ENCODE measurements around the gene BMERB1.
"Not testable (repeated sequence)": the region's sequence is repeated elsewhere in the genome, so short reads cannot be mapped to it uniquely, and the experiment has no call there.

BMERB1 gene

DNA sequence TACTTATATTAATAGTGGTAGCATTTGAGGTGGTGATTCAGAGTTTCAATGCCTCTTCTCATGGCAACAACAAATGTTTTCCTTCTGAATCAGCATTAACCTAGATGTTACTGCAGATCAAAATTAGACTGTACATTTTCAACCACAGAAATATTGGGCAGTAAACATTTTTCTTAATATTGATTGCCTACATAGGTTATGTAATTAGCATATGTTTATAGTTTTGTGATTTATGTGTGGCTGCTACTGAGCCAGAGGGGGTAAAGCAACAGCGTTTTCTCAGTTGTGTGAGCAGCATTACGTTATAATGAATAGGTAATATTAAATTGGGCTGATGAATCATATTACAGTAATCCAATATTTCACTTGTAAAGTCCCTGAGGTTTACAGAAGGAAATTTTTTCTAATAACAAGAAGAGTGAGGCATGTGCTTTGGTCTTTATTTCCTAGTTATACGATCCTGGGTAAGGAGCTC, 18.8 kb upstream of the BMERB1 start:
- Histone ChIP-seq H3K27ac (no peak overlapping the region), H3K9me3 (ENCODE audit: severe bottlenecking) (no peaks in the 10 kb centered on the region), H3K36me3 (no peaks in the 10 kb centered on the region), H3K4me3 (ENCODE audit: low read depth, low read length) (no peak overlapping the region), H3K27me3 (ENCODE audit: insufficient read depth, low read depth, severe bottlenecking) (no peaks in the 10 kb centered on the region)
- TF ChIP-seq, protein P1, sequence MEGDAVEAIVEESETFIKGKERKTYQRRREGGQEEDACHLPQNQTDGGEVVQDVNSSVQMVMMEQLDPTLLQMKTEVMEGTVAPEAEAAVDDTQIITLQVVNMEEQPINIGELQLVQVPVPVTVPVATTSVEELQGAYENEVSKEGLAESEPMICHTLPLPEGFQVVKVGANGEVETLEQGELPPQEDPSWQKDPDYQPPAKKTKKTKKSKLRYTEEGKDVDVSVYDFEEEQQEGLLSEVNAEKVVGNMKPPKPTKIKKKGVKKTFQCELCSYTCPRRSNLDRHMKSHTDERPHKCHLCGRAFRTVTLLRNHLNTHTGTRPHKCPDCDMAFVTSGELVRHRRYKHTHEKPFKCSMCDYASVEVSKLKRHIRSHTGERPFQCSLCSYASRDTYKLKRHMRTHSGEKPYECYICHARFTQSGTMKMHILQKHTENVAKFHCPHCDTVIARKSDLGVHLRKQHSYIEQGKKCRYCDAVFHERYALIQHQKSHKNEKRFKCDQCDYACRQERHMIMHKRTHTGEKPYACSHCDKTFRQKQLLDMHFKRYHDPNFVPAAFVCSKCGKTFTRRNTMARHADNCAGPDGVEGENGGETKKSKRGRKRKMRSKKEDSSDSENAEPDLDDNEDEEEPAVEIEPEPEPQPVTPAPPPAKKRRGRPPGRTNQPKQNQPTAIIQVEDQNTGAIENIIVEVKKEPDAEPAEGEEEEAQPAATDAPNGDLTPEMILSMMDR (IDR thresholded peaks at IDR 0.05; ENCODE audit: low read depth, low read length) = no peak
- no peak for DNase-seq

DNA sequence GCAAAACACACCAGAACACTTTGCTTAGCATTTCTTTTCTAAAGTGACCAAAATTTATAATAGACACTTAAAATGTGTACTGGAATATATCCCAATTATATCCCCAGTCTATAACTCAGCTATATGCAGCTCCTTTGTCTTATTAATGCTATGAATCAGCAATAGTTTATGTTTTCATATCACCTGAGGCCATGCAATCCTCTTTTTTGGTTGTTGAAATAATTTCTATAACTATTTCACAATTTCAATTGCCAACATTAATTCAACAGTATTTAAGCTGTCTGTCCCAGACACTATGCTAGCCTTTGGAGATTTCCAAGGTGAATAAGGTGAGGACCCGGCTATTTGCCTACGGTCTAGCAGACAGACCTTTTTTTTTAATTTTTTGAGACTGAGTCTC, 17.2 kb upstream of the BMERB1 start:
- no peak for DNase-seq
- no peak overlapping the region for H3K4me3 ChIP-seq (ENCODE audit: low read depth, low read length)
- TF ChIP-seq, protein P1 (IDR thresholded peaks at IDR 0.05; ENCODE audit: low read depth, low read length) = no peak
- H3K27me3 ChIP-seq (ENCODE audit: insufficient read depth, low read depth, severe bottlenecking) = no peaks in the 10 kb centered on the region
- H3K36me3 ChIP-seq = no peaks in the 10 kb centered on the region
- H3K9me3 ChIP-seq (ENCODE audit: severe bottlenecking) = no peaks in the 10 kb centered on the region
- no peak overlapping the region for H3K27ac ChIP-seq

DNA sequence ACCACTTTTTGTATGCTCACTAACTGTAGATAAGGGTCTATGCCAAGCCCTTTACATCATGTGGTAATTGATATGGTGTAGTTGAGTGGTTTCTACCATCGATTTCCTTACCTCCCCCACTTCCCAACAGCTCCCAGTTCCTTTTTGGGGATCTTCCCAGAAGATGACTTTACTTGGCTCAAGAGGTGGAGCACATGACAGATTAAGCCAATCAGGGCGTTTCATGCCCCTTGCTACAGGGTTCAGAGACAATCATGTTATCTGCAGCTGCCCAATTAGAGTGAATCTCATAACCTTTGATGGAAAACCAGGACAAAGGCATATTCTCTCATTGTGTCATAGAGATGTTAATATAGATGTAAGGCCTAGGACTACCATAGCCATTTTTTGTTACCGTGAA, 16.2 kb upstream of the BMERB1 start:
- Histone ChIP-seq H3K36me3 (no peaks in the 10 kb centered on the region), H3K27ac (no peak overlapping the region)

DNA sequence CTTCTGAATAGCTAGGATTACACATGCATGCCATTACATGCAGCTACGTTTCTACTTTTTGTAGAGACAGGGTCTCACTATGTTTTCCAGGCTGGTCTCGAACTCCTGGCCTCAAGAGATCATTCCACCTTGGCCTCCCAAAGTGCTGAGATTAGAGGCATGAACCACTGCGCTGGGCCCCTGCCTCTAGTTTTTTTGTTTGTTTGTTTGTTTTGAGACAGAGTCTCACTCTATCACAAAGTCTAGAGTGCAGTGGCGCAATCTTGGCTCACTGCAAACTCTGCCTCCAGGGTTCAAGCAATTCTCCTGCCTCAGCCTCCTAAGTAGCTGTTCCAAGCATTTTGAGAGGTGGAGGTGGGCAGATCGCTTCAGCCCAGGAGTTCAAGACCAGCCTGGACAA, 12.7 kb upstream of the BMERB1 start:
- DNase-seq; H3K9me3 ChIP-seq (ENCODE audit: severe bottlenecking); H3K27me3 ChIP-seq (ENCODE audit: insufficient read depth, low read depth, severe bottlenecking); H3K27ac ChIP-seq; H3K36me3 ChIP-seq; H3K4me3 ChIP-seq (ENCODE audit: low read depth, low read length): not testable (repeated sequence)

More for the DNA sequence above, 16.2 kb upstream of the BMERB1 start:
- H3K4me3 ChIP-seq (ENCODE audit: low read depth, low read length) = no peak overlapping the region
- no peak for DNase-seq
- no peaks in the 10 kb centered on the region for H3K27me3 ChIP-seq (ENCODE audit: insufficient read depth, low read depth, severe bottlenecking)
- H3K9me3 ChIP-seq (ENCODE audit: severe bottlenecking) = no peaks in the 10 kb centered on the region
- TF ChIP-seq, protein P1 (IDR thresholded peaks at IDR 0.05; ENCODE audit: low read depth, low read length) = no peak

DNA sequence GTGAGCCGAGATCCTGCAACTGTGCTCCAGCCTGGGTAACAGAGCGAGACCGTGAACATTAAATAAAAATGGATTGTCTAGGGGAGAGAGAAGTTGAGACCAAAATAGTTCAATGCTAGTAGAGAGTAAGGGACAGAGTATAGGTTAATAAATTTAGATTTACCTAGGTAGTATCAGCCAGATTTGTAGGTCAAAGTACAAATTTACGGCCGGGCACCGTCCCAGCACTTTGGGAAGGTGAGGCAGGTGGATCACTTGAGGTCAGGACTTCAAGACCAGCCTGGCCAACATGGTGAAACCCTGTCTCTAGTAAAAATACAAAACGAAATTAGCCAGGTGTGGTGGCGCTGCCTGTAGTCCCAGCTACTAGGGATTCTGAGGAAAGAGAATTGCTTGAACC, 12.2 kb upstream of the BMERB1 start:
- Histone ChIP-seq H3K4me3 (ENCODE audit: low read depth, low read length) (no peak overlapping the region), H3K9me3 (ENCODE audit: severe bottlenecking) (no peaks in the 10 kb centered on the region), H3K27ac (no peak overlapping the region)

DNA sequence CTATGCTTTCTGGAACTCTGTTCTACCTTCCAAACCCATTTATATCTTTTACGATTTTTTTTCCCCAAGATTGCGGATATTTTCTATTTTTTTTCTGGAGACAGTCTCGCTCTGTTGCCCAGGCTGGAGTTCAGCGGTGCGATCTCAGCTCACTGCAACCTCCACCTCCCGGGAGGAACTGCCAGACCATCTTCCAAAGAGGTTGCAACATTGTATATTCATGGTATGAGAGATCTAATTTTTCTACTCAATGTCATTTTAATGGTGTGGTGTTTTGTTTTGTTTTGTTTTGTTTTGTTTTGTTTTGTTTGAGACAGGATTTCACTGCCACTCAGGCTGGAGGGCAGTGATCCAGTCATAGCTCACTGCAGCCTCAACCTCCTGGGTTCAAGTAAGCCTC, 8.5 kb upstream of the BMERB1 start:
- Histone ChIP-seq H3K27me3 (ENCODE audit: insufficient read depth, low read depth, severe bottlenecking) (no peaks in the 10 kb centered on the region), H3K4me3 (ENCODE audit: low read depth, low read length) (no peak overlapping the region), H3K27ac (no peak overlapping the region), H3K9me3 (ENCODE audit: severe bottlenecking) (no peaks in the 10 kb centered on the region), H3K36me3 (no peaks in the 10 kb centered on the region)
- TF ChIP-seq, protein P1 (IDR thresholded peaks at IDR 0.05; ENCODE audit: low read depth, low read length) = no peak
- no peak for DNase-seq

More for the DNA sequence above, 12.2 kb upstream of the BMERB1 start:
- no peaks in the 10 kb centered on the region for H3K27me3 ChIP-seq (ENCODE audit: insufficient read depth, low read depth, severe bottlenecking)
- DNase-seq = no peak
- TF ChIP-seq, protein P1 (IDR thresholded peaks at IDR 0.05; ENCODE audit: low read depth, low read length) = no peak
- no peaks in the 10 kb centered on the region for H3K36me3 ChIP-seq
